ENCODE data around the gene AMMECR1.

Gene AMMECR1

GRCh38 chrX:110317820-110318663, at the start of gene AMMECR1:
Gene AMMECR1 (minus strand): TSS chrX:110318085. CDS start chrX:110318071, 14 bp downstream.
- in situ Hi-C loops (cut with HindIII; ENCODE audit: low sequenced_read_pairs) = no loop called here
- peak; percentile 75 for DNase-seq (ENCODE audit: low read depth, low spot score)
- H3K4me3 ChIP-seq (ENCODE audit: low read depth, low read length) = peak within 1 kb of the TSS; percentile 71
- TF ChIP-seq CTCF (IDR thresholded peaks at IDR 0.05; ENCODE audit: low read depth, low read length) = no peak

GRCh38 chrX:110363244-110363643, 45.4 kb upstream of the AMMECR1 start:
- TF ChIP-seq CTCF (IDR thresholded peaks at IDR 0.05; ENCODE audit: low read depth, low read length) = no peak
- in situ Hi-C loops (cut with HindIII; ENCODE audit: low sequenced_read_pairs) = no loop called here
- H3K4me3 ChIP-seq (ENCODE audit: low read depth, low read length) = no peak overlapping the region
- no peak for DNase-seq (ENCODE audit: low read depth, low spot score)

- no peak for TF ChIP-seq CTCF (IDR thresholded peaks at IDR 0.05; ENCODE audit: low read depth, low read length)
- no peak overlapping the region for H3K4me3 ChIP-seq (ENCODE audit: low read depth, low read length)
- in situ Hi-C loops (cut with HindIII; ENCODE audit: low sequenced_read_pairs) = no loop called here
- no peak for DNase-seq (ENCODE audit: low read depth, low spot score)
Measured at GRCh38 chrX:110359273-110359672, 41.4 kb upstream of the AMMECR1 start.

- no peak for DNase-seq (ENCODE audit: low read depth, low spot score)
- H3K4me3 ChIP-seq (ENCODE audit: low read depth, low read length) = no peak within 1 kb of the TSS
- in situ Hi-C loops (cut with HindIII; ENCODE audit: low sequenced_read_pairs) = no loop called here
- TF ChIP-seq CTCF (IDR thresholded peaks at IDR 0.05; ENCODE audit: low read depth, low read length) = no peak
Measured at GRCh38 chrX:110358548-110358947, 40.7 kb upstream of the AMMECR1 start, which contains the start of gene RTL9. Gene RTL9 (plus strand): TSS chrX:110358848. CDS start chrX:110450618, 91,770 bp downstream.

- no peak for DNase-seq (ENCODE audit: low read depth, low spot score)
- TF ChIP-seq CTCF (IDR thresholded peaks at IDR 0.05; ENCODE audit: low read depth, low read length) = no peak
- in situ Hi-C loops (cut with HindIII; ENCODE audit: low sequenced_read_pairs) = no loop called here
- no peak overlapping the region for H3K4me3 ChIP-seq (ENCODE audit: low read depth, low read length)
Measured at GRCh38 chrX:110346681-110347080, 28.8 kb upstream of the AMMECR1 start.

GRCh38 chrX:110341189-110342035, 23.5 kb upstream of the AMMECR1 start:
- no peak overlapping the region for H3K4me3 ChIP-seq (ENCODE audit: low read depth, low read length)
- TF ChIP-seq CTCF (IDR thresholded peaks at IDR 0.05; ENCODE audit: low read depth, low read length) = no peak
- peak; percentile 72 for DNase-seq (ENCODE audit: low read depth, low spot score)
- in situ Hi-C loops (cut with HindIII; ENCODE audit: low sequenced_read_pairs) = no loop called here
